Activated CD8-positive, alpha-beta T cell treated with anti-CD3 and anti-CD28 coated beads, Interleukin-2, amount 10 ng/mL, durations not matched to agents 7 days and 5 days (primary cell): ENCODE data around the gene GUCA1C. TPM values are rescaled to one million over a fixed set of nuclear protein-coding genes. Genes with fewer than 3 reads are reported as not detected.

Source experiments
- ATAC-seq: fragments of 150-1000 bp; cut with Tn5 transposase; one replicate; pipeline ENCODE4 v1.10.0; 2021; ENCODE audit warnings: moderate library complexity
- CTCF ChIA-PET: fragments of 350-600 bp; sonication (Branson Sonifier 250); formaldehyde crosslinking; loops from one replicate; lab custom pipeline; 2021; ENCODE audit warnings: antibody characterized with exemption; lab: Charles Lee
- POLR2A ChIA-PET: fragments of 350-600 bp; sonication (Branson Sonifier 250); formaldehyde crosslinking; loops from one replicate; lab custom pipeline; 2021; ENCODE audit warnings: antibody characterized with exemption; lab: Charles Lee
- DNase-seq: peaks from one replicate; pipeline ENCODE4 v3.0.0-alpha.2; 2020
- H3K27ac Mint-ChIP-seq: one replicate; pipeline ENCODE4 v1.8.0; 2021; ENCODE audit warnings: mild to moderate bottlenecking, mixed read lengths
- H3K27me3 Mint-ChIP-seq: one replicate; pipeline ENCODE4 v1.8.0; 2021; ENCODE audit warnings: low read depth, mixed read lengths
- H3K36me3 Mint-ChIP-seq: one replicate; pipeline ENCODE4 v1.8.0; 2021; ENCODE audit warnings: low read depth, mixed read lengths
- H3K4me1 Mint-ChIP-seq: one replicate; pipeline ENCODE4 v1.8.0; 2021; ENCODE audit warnings: low read depth, mixed read lengths
- H3K4me3 Mint-ChIP-seq: one replicate; pipeline ENCODE4 v1.8.0; 2021; ENCODE audit warnings: mild to moderate bottlenecking, mixed read lengths
- H3K9me3 Mint-ChIP-seq: one replicate; pipeline ENCODE4 v1.8.0; 2022; ENCODE audit warnings: mixed read lengths; ENCODE audit not compliant: insufficient read depth
- total RNA-seq, 2 experiments: library from RNA; stranded (reverse); gene quantifications; one replicate each; pipeline ENCODE4 v1.2.3, GENCODE V29; 2021

Gene GUCA1C
- not detected for total RNA-seq

DNA sequence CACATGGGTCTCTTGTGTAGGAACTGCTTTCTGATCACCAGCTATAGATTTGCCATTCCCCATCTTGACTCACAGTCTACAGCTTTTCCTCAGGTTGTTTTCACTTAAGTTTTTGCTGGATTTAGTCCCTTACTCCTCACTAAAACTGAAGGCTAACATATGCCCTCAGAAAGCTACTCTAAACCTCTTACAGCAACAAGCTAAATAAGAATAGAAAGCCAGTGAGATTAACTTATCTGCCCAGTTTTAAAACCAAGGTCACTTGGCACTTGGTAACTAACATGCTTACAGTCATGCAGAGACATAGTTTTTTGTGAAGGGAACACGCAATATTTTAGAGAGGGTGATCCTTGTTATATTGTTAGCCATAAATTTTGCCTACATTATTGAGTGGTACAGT lies at the start of gene GUCA1C:
Gene GUCA1C (minus strand): TSS at position 180 of the 400 bp plus-strand sequence. CDS start 117 bp downstream, at position 63.
- no peak for ATAC-seq
- Mint-ChIP-seq H3K9me3 (no peaks in the 10 kb centered on the region), H3K4me3 (no peak within 1 kb of the TSS), H3K27me3 (peaks cover 10% of the 10 kb centered on the region), H3K27ac (no peak within 1 kb of the TSS), H3K36me3 (no peaks in the 10 kb centered on the region), H3K4me1 (no peaks in the 10 kb centered on the region)
- ChIA-PET POLR2A (no interaction called here), CTCF (interaction anchor here (0.8 kb wide), 1 partner anchor 70 kb away, joined by 3 read pairs; no protein-coding TSS in a partner anchor)
- DNase-seq = no peak

DNA sequence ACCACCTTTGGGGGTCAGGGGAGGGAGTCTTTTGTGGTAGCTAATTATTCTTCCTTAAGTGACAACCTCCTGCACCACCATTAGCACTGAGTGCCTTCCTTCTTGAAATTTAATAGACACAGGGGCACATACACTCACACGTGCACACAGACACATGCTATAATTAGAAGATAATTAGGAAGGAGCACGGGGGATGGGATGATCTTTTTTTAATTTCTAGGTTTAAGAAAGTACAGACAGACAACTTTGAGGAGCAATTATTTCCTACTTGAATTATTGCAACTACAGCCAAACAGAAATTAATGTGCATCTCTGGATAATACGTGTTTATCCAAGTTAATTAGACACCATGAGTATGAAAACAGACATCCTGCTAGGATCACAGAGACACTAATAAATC lies 44.8 kb upstream of the GUCA1C start:
- ChIA-PET CTCF (no interaction called here), POLR2A (no interaction called here)
- ATAC-seq (no peak), DNase-seq (no peak)
- no peak overlapping the region for H3K27ac Mint-ChIP-seq
- peaks cover 5% of the 10 kb centered on the region for H3K27me3 Mint-ChIP-seq
- H3K4me3 Mint-ChIP-seq = no peak overlapping the region
- H3K36me3 Mint-ChIP-seq = no peaks in the 10 kb centered on the region
- H3K4me1 Mint-ChIP-seq = no peaks in the 10 kb centered on the region
- H3K9me3 Mint-ChIP-seq = no peaks in the 10 kb centered on the region

DNA sequence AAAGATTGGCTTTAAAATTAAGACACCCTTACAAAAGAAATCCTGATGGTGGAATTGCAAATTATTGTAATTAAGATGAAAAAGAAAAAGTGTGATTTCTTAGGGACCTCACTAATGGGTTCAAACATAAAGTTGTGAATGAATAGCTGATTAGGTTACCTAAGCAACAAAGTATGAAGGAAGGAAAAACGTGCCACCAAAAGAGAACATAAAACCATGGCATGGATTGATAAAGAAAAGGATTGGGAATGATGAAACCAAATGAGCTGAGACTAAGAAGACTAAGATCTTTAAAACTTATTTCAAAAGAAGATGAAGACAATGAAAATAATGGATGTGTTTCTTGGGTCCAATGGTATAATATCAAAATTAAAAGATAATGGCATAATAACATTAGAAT lies 32.2 kb upstream of the GUCA1C start:
- Mint-ChIP-seq H3K36me3 (no peaks in the 10 kb centered on the region), H3K9me3 (no peaks in the 10 kb centered on the region), H3K4me1 (no peaks in the 10 kb centered on the region), H3K4me3 (no peak overlapping the region), H3K27me3 (peaks cover 36% of the 10 kb centered on the region), H3K27ac (no peak overlapping the region)
- no peak for ATAC-seq
- CTCF ChIA-PET = interaction anchor here (1.3 kb wide), 1 partner anchor 38 kb away, joined by 5 read pairs; no protein-coding TSS in a partner anchor
- POLR2A ChIA-PET = no interaction called here
- DNase-seq = no peak

GRCh38 chr3:108983051-108983450 lies 29.4 kb upstream of the GUCA1C start:
- CTCF ChIA-PET = no interaction called here
- no peak for ATAC-seq
- DNase-seq = no peak
- H3K4me1 Mint-ChIP-seq = no peaks in the 10 kb centered on the region
- H3K27ac Mint-ChIP-seq = no peak overlapping the region
- POLR2A ChIA-PET = no interaction called here
- no peaks in the 10 kb centered on the region for H3K9me3 Mint-ChIP-seq
- H3K4me3 Mint-ChIP-seq = no peak overlapping the region
- peaks cover 33% of the 10 kb centered on the region for H3K27me3 Mint-ChIP-seq
- H3K36me3 Mint-ChIP-seq = no peaks in the 10 kb centered on the region

GRCh38 chr3:108976058-108976457 lies 22.4 kb upstream of the GUCA1C start:
- POLR2A ChIA-PET = no interaction called here
- no peak overlapping the region for H3K4me3 Mint-ChIP-seq
- H3K4me1 Mint-ChIP-seq = no peaks in the 10 kb centered on the region
- DNase-seq = no peak
- CTCF ChIA-PET = no interaction called here
- no peaks in the 10 kb centered on the region for H3K36me3 Mint-ChIP-seq
- H3K27me3 Mint-ChIP-seq = peaks cover 7% of the 10 kb centered on the region
- no peaks in the 10 kb centered on the region for H3K9me3 Mint-ChIP-seq
- H3K27ac Mint-ChIP-seq = no peak overlapping the region
- ATAC-seq = no peak

GRCh38 chr3:108973019-108973418 lies 19.3 kb upstream of the GUCA1C start:
- H3K9me3 Mint-ChIP-seq = no peaks in the 10 kb centered on the region
- no peak overlapping the region for H3K4me3 Mint-ChIP-seq
- POLR2A ChIA-PET = no interaction called here

DNA sequence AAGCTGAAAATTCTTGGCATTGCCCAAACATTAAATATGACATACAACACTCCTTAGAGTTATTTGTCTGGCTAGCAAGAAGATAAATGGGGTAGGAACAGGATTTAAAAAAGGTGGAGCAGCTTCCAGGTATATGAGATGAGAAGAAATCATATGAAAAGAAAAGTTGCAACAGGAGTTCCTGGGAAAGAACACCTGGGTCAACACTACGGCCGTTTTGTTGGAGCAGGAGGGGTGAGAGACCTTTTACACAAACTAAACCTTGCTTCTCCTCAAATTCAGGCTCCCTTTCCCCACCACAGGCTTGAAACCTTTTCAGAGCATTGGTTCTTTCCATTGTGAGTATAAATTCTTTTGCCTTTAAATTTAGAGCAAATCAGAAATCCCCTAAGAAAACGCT lies 18.8 kb upstream of the GUCA1C start:
- Mint-ChIP-seq H3K4me3 (no peak overlapping the region), H3K36me3 (no peaks in the 10 kb centered on the region), H3K27me3 (peaks cover 4% of the 10 kb centered on the region), H3K4me1 (no peaks in the 10 kb centered on the region), H3K27ac (no peak overlapping the region), H3K9me3 (no peaks in the 10 kb centered on the region)
- ATAC-seq = no peak
- no peak for DNase-seq
- POLR2A ChIA-PET = no interaction called here
- CTCF ChIA-PET = no interaction called here

More at GRCh38 chr3:108973019-108973418, 19.3 kb upstream of the GUCA1C start:
- no peak for ATAC-seq
- no peak for DNase-seq
- CTCF ChIA-PET = no interaction called here
- no peaks in the 10 kb centered on the region for H3K4me1 Mint-ChIP-seq
- peaks cover 4% of the 10 kb centered on the region for H3K27me3 Mint-ChIP-seq
- no peaks in the 10 kb centered on the region for H3K36me3 Mint-ChIP-seq
- H3K27ac Mint-ChIP-seq = no peak overlapping the region

DNA sequence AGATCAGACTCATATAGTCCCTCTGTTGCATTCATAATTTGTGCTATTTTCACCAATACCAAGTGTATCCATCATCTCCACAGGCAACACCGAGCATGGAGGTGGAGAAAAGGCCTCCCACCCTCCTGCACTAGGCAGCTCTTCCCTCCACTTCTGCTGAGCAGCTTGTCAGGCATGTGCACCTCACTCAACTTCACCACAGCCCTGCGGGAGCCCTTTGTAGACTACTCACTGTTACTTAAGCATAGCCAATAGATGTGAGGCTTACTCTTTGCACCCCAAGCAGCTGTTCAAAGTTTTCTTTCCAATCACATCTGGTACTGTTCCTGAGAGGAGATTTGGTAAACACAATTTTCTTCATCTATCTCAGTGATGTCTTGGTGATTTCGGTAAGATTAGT lies 16.9 kb upstream of the GUCA1C start:
- no peaks in the 10 kb centered on the region for H3K4me1 Mint-ChIP-seq
- no peak for DNase-seq
- H3K4me3 Mint-ChIP-seq = no peak overlapping the region
- POLR2A ChIA-PET = no interaction called here
- ATAC-seq = no peak
- no peaks in the 10 kb centered on the region for H3K9me3 Mint-ChIP-seq
- H3K27ac Mint-ChIP-seq = no peak overlapping the region
- peaks cover 4% of the 10 kb centered on the region for H3K27me3 Mint-ChIP-seq
- CTCF ChIA-PET = no interaction called here
- H3K36me3 Mint-ChIP-seq = no peaks in the 10 kb centered on the region

DNA sequence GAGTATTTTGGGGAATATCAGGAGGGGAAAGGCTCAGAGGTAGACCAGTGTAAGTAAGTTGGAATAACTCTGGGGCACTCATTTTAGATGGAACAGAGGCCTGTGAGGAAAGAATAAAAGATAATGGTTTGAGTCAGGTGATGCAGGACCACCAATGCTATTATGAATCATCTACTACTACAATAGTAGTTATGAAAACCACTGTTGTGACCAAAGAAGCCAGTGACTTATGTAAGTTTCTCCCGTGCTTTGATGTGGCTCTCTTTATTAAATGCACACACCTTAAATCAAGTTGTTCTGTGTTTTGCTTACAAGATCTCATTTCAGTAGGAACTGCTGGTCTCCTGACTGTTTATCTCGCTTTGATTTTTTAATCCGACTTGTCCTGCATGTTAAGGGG lies 13.1 kb upstream of the GUCA1C start:
- H3K27me3 Mint-ChIP-seq = no peaks in the 10 kb centered on the region
- CTCF ChIA-PET = no interaction called here
- H3K4me3 Mint-ChIP-seq = no peak overlapping the region
- no peak for DNase-seq
- POLR2A ChIA-PET = no interaction called here
- ATAC-seq = no peak
- no peaks in the 10 kb centered on the region for H3K4me1 Mint-ChIP-seq
- no peak overlapping the region for H3K27ac Mint-ChIP-seq
- no peaks in the 10 kb centered on the region for H3K9me3 Mint-ChIP-seq
- no peaks in the 10 kb centered on the region for H3K36me3 Mint-ChIP-seq

GRCh38 chr3:108959017-108959416 lies 5.3 kb upstream of the GUCA1C start:
- ATAC-seq = no peak

GRCh38 chr3:108953210-108953609 lies 469 bp downstream of the GUCA1C start:
- Mint-ChIP-seq H3K4me1 (no peaks in the 10 kb centered on the region), H3K36me3 (no peaks in the 10 kb centered on the region), H3K9me3 (no peaks in the 10 kb centered on the region), H3K27ac (no peak overlapping the region), H3K27me3 (peaks cover 10% of the 10 kb centered on the region), H3K4me3 (no peak overlapping the region)
- DNase-seq (no peak), ATAC-seq (no peak)
- ChIA-PET POLR2A (no interaction called here), CTCF (interaction anchor here (0.8 kb wide), 1 partner anchor 71 kb away, joined by 3 read pairs; no protein-coding TSS in a partner anchor)

More at GRCh38 chr3:108959017-108959416, 5.3 kb upstream of the GUCA1C start:
- H3K9me3 Mint-ChIP-seq = no peaks in the 10 kb centered on the region
- no peaks in the 10 kb centered on the region for H3K36me3 Mint-ChIP-seq
- H3K4me1 Mint-ChIP-seq = no peaks in the 10 kb centered on the region
- no peak for DNase-seq
- no peak overlapping the region for H3K27ac Mint-ChIP-seq
- H3K4me3 Mint-ChIP-seq = no peak overlapping the region
- ChIA-PET POLR2A (no interaction called here), CTCF (no interaction called here)
- H3K27me3 Mint-ChIP-seq = peaks cover 13% of the 10 kb centered on the region

DNA sequence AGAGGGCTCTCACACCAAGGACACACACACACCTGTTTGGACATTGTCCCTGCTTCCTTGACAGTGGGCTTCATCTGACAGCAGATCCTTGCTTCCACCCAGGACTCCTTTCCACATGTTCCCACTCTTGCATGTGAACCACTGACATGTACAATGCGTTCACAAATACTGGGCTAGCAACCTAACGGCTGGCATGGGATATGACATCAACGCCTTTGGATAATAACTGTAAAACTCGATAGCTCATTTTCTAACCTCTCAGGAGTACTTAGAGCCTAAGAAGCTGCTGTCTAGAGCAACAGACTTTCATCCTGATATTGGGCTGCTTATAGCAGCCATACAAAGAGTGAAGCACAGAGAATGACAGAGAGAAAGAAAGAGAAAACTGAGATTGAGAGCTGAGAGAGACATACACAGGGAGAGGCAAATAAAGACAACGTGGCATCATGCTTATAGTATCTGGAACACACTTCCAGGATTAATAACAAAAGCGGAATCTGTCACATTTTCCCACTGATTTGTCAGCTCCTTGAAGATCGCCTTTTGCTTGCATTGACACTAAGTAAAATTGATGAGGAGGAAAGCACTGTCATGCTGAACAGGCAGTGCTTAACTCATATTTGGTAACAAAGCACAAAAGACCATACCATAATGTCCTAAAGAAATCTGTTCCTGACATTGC lies 1.7 kb downstream of the GUCA1C start:
- POLR2A ChIA-PET = no interaction called here
- ATAC-seq (no peak), DNase-seq (no peak)
- no peaks in the 10 kb centered on the region for H3K36me3 Mint-ChIP-seq
- H3K27me3 Mint-ChIP-seq = peaks cover 12% of the 10 kb centered on the region
- no peaks in the 10 kb centered on the region for H3K4me1 Mint-ChIP-seq
- H3K9me3 Mint-ChIP-seq = no peaks in the 10 kb centered on the region
- no peak overlapping the region for H3K27ac Mint-ChIP-seq
- H3K4me3 Mint-ChIP-seq = no peak overlapping the region
- CTCF ChIA-PET = no interaction called here
